ENCODE measurements around the gene SH2D3C.

The SH2D3C gene

GRCh38 chr9:127803507-127804352, 25.3 kb upstream of the SH2D3C start:
- TF ChIP-seq, protein P1, sequence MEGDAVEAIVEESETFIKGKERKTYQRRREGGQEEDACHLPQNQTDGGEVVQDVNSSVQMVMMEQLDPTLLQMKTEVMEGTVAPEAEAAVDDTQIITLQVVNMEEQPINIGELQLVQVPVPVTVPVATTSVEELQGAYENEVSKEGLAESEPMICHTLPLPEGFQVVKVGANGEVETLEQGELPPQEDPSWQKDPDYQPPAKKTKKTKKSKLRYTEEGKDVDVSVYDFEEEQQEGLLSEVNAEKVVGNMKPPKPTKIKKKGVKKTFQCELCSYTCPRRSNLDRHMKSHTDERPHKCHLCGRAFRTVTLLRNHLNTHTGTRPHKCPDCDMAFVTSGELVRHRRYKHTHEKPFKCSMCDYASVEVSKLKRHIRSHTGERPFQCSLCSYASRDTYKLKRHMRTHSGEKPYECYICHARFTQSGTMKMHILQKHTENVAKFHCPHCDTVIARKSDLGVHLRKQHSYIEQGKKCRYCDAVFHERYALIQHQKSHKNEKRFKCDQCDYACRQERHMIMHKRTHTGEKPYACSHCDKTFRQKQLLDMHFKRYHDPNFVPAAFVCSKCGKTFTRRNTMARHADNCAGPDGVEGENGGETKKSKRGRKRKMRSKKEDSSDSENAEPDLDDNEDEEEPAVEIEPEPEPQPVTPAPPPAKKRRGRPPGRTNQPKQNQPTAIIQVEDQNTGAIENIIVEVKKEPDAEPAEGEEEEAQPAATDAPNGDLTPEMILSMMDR (IDR thresholded peaks at IDR 0.05; ENCODE audit: low read depth, low read length, missing control alignments): no peak
- in situ Hi-C loops (cut with HindIII; ENCODE audit: low pct_ligation_motif_present, low sequenced_read_pairs): no loop called here
- peaks cover 25% of the 10 kb centered on the region for H3K36me3 ChIP-seq (replicated peaks)
- H3K27me3 ChIP-seq (replicated peaks): no peaks in the 10 kb centered on the region
- H3K27ac ChIP-seq: peak overlapping the region; percentile 83
- no peak for DNase-seq
- peak overlapping the region; percentile 81 for H3K4me3 ChIP-seq (ENCODE audit: low read depth, low read length)

GRCh38 chr9:127802576-127803443, 24.3 kb upstream of the SH2D3C start, which contains the start of gene FPGS:
Gene FPGS, plus strand, starts transcription at chr9:127802882. Its CDS starts 43 bp downstream, at chr9:127802925.
- peaks cover 18% of the 10 kb centered on the region for H3K36me3 ChIP-seq (replicated peaks)
- in situ Hi-C loops (cut with HindIII; ENCODE audit: low pct_ligation_motif_present, low sequenced_read_pairs): no loop called here
- TF ChIP-seq, protein P1 (IDR thresholded peaks at IDR 0.05; ENCODE audit: low read depth, low read length, missing control alignments): no peak
- no peaks in the 10 kb centered on the region for H3K27me3 ChIP-seq (replicated peaks)
- peak; percentile 76 for DNase-seq
- peak within 1 kb of the TSS; percentile 81 for H3K4me3 ChIP-seq (ENCODE audit: low read depth, low read length)
- H3K27ac ChIP-seq: peak within 1 kb of the TSS; percentile 83

- Histone ChIP-seq H3K36me3 (replicated peaks) (peaks cover 11% of the 10 kb centered on the region), H3K27ac (no peak overlapping the region), H3K27me3 (replicated peaks) (no peaks in the 10 kb centered on the region), H3K4me3 (ENCODE audit: low read depth, low read length) (peak overlapping the region; percentile 55)
- in situ Hi-C loops (cut with HindIII; ENCODE audit: low pct_ligation_motif_present, low sequenced_read_pairs): no loop called here
- TF ChIP-seq, protein P1 (IDR thresholded peaks at IDR 0.05; ENCODE audit: low read depth, low read length, missing control alignments): peak; percentile 16
- no peak for DNase-seq
Measured at GRCh38 chr9:127801955-127802575, 23.6 kb upstream of the SH2D3C start.

DNA sequence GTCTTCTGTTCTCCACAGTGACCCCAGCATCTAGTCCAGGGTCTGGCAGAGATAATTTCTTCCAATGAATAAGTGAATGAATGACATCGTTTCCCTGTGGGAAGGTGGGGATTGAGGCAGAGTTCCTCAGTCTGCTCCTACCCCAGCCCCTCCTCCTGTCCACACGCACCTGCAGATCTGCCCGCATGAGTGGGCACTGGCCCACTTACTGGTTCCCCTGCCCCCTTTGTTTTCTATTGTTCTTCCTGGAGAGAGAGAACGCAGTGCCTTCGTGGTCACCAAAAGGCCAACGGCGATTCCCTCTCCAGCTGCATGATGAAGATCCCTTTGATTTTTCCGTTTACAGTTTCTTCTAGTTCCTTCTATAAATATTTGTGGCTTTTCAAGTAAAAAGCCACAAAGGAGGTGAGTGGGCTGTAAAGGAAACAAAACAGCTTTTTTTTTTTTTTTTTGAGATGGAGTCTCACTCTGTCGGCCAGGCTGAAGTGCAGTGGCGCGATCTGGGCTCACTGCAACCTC, 18.4 kb upstream of the SH2D3C start:
- H3K36me3 ChIP-seq (replicated peaks): peaks cover 10% of the 10 kb centered on the region
- TF ChIP-seq, protein P1 (IDR thresholded peaks at IDR 0.05; ENCODE audit: low read depth, low read length, missing control alignments): no peak
- no peak for DNase-seq
- in situ Hi-C loops (cut with HindIII; ENCODE audit: low pct_ligation_motif_present, low sequenced_read_pairs): no loop called here
- no peaks in the 10 kb centered on the region for H3K27me3 ChIP-seq (replicated peaks)
- H3K27ac ChIP-seq: no peak overlapping the region
- H3K4me3 ChIP-seq (ENCODE audit: low read depth, low read length): no peak overlapping the region

GRCh38 chr9:127796225-127796813, 17.9 kb upstream of the SH2D3C start:
- TF ChIP-seq, protein P1 (IDR thresholded peaks at IDR 0.05; ENCODE audit: low read depth, low read length, missing control alignments): no peak
- in situ Hi-C loops (cut with HindIII; ENCODE audit: low pct_ligation_motif_present, low sequenced_read_pairs): no loop called here
- H3K36me3 ChIP-seq (replicated peaks): peaks cover 13% of the 10 kb centered on the region
- no peaks in the 10 kb centered on the region for H3K27me3 ChIP-seq (replicated peaks)
- no peak for DNase-seq
- no peak overlapping the region for H3K4me3 ChIP-seq (ENCODE audit: low read depth, low read length)
- H3K27ac ChIP-seq: no peak overlapping the region

Measured in brain microvascular endothelial cell (primary cell).